Endothelial cell of umbilical vein (primary cell): ENCODE measurements around the gene VSX2. TPM values are rescaled to one million over a fixed set of nuclear protein-coding genes. Genes with fewer than 3 reads are reported as not detected.

Source experiments
- BruUV-seq: library from RNA; stranded (reverse); fragments of 400-500 nt; replicated peaks from 2 replicates; lab custom pipeline; 2021; lab: Mats Ljungman, UMichigan
- CTCF ChIA-PET: fragments of 300-600, 350-600 bp; sonication (Branson Sonifier 250); formaldehyde crosslinking; loops from one replicate; lab custom pipeline; 2021; ENCODE audit warnings: antibody characterized with exemption, inconsistent platforms; lab: Charles Lee
- POLR2A ChIA-PET: fragments of 300-600, 350-600 bp; sonication (Branson Sonifier 250); formaldehyde crosslinking; loops from one replicate; lab custom pipeline; 2021; ENCODE audit warnings: antibody characterized with exemption, inconsistent platforms; lab: Charles Lee
- DNase-seq: peaks from one replicate; pipeline ENCODE4 v3.0.0-alpha.2; 2011; ENCODE audit warnings: low read depth, low spot score
- FAIRE-seq: peaks from 2 replicates; lab custom pipeline; 2011; peaks lifted over from hg19 to GRCh38; lab: Jason Lieb, UNC
- H2AFZ ChIP-seq: 2 replicates; pipeline ENCODE4 v1.6.0; 2012; ENCODE audit warnings: low read depth, low read length, control low read depth, inconsistent platforms
- H3K27ac ChIP-seq: 2 replicates; pipeline ENCODE4 v1.5.1; 2011; ENCODE audit warnings: low read depth, mild to moderate bottlenecking, control low read depth, low read length, moderate library complexity; ENCODE audit not compliant: insufficient read depth
- H3K27me3 ChIP-seq, 2 experiments: 2 replicates each; pipeline versions ENCODE4 v1.6.0 to v1.6.1; 2011; ENCODE audit warnings: low read length in 2 of 2, mixed read lengths in 1 of 2; ENCODE audit not compliant: control insufficient read depth in 2 of 2, insufficient read depth in 2 of 2
- H3K36me3 ChIP-seq, 2 experiments: 2 replicates in 1 of 2; 3 replicates in 1 of 2; pipeline ENCODE4 v1.5.1; 2011; ENCODE audit warnings: low read length in 2 of 2, mild to moderate bottlenecking in 1 of 2, moderate library complexity in 1 of 2; ENCODE audit not compliant: control insufficient read depth in 2 of 2, insufficient read depth in 2 of 2; ENCODE audit errors: extremely low read depth in 1 of 2
- H3K4me1 ChIP-seq: 3 replicates; pipeline ENCODE4 v1.5.1; 2011; ENCODE audit warnings: mild to moderate bottlenecking, low read length; ENCODE audit not compliant: control insufficient read depth, insufficient read depth; ENCODE audit errors: extremely low read depth
- H3K4me2 ChIP-seq: 2 replicates; pipeline ENCODE4 v1.6.1; 2011; ENCODE audit warnings: low read length, control low read depth, mixed read lengths; ENCODE audit not compliant: insufficient read depth
- H3K4me3 ChIP-seq, 3 experiments: fragments of 200-600 bp in 1 of 3; sonication (generic), shearing (Covaris generic) in 1 of 3; replicated peaks in 1 of 3; 2 replicates each; pipeline ENCODE4 v1.5.1; 2011 to 2016; ENCODE audit warnings: control low read depth in 3 of 3, low read length in 3 of 3, mild to moderate bottlenecking in 2 of 3, inconsistent platforms in 1 of 3, low read depth in 1 of 3, moderate library complexity in 1 of 3; ENCODE audit not compliant: insufficient read depth in 1 of 3
- H3K79me2 ChIP-seq: 2 replicates; pipeline ENCODE4 v1.6.0; 2012; ENCODE audit warnings: low read length, inconsistent platforms; ENCODE audit not compliant: control insufficient read depth, insufficient read depth
- H3K9ac ChIP-seq: replicated peaks from 2 replicates; pipeline ENCODE3; 2011; ENCODE audit warnings: low read length, control low read depth; ENCODE audit not compliant: insufficient read depth; ENCODE audit errors: extremely low read depth
- H3K9me1 ChIP-seq: replicated peaks from 3 replicates; pipeline ENCODE4 v1.6.0; 2011; ENCODE audit warnings: mild to moderate bottlenecking, low read length; ENCODE audit not compliant: control insufficient read depth, insufficient read depth; ENCODE audit errors: extremely low read depth
- H3K9me3 ChIP-seq: replicated peaks from 2 replicates; pipeline ENCODE4 v1.5.1; 2012; ENCODE audit warnings: low read length, inconsistent platforms; ENCODE audit not compliant: control insufficient read depth, insufficient read depth
- H4K20me1 ChIP-seq: replicated peaks from 2 replicates; pipeline ENCODE3; 2011; ENCODE audit warnings: mild to moderate bottlenecking, low read length; ENCODE audit not compliant: control insufficient read depth, insufficient read depth; ENCODE audit errors: extremely low read depth
- EZH2 ChIP-seq: IDR thresholded peaks from 2 replicates; pipeline ENCODE4 v1.6.1; 2012; ENCODE audit warnings: borderline replicate concordance, low read depth, mild to moderate bottlenecking, moderate library complexity, low read length, inconsistent platforms; ENCODE audit not compliant: severe bottlenecking
- FOS ChIP-seq: IDR thresholded peaks from 2 replicates; pipeline ENCODE4 v1.6.1; 2011; ENCODE audit warnings: mild to moderate bottlenecking, low read length, moderate library complexity, borderline replicate concordance; ENCODE audit not compliant: insufficient read depth
- GATA2 ChIP-seq: IDR thresholded peaks from 2 replicates; pipeline ENCODE4 v1.7.0; 2011; ENCODE audit warnings: low read depth, mild to moderate bottlenecking, moderate library complexity, mixed read lengths, low read length; ENCODE audit not compliant: insufficient read length, insufficient read depth
- JUN ChIP-seq: IDR thresholded peaks from 2 replicates; pipeline ENCODE4 v1.6.1; 2011; ENCODE audit warnings: borderline replicate concordance, low read depth; ENCODE audit not compliant: insufficient read length, insufficient read depth
- MYC ChIP-seq: IDR thresholded peaks from one replicate; pipeline ENCODE4 v1.6.1; 2011; ENCODE audit warnings: mild to moderate bottlenecking, low read depth, low read length
- POLR2A ChIP-seq: IDR thresholded peaks from 2 replicates; pipeline ENCODE4 v1.6.1; 2012; ENCODE audit warnings: low read depth, mild to moderate bottlenecking, control low read depth, low read length
- dilution Hi-C: fragments of 300-500 bp; cut with MboI; formaldehyde crosslinking; loops from one replicate; pipeline ENCODE4 v1.15.0; 2019; ENCODE audit warnings: low sequenced_read_pairs; ENCODE audit not compliant: extremely low pct_ligation_motif_present
- intact Hi-C: fragments of 100-400 bp; cut with micrococcal nuclease; formaldehyde crosslinking; loops from one replicate; pipeline ENCODE4 v1.10.0; 2022
- polyA plus RNA-seq, 4 experiments: library from polyadenylated mRNA; depleted of rRNA in 3 of 4; stranded (reverse) in 3 of 4; unstranded in 1 of 4; fragments of >200 nt; gene quantifications; 2 replicates each; pipeline versions ENCODE4 v1.2.1 to v1.2.3, GENCODE V29; 2011 to 2012; ENCODE audit warnings: missing spikeins in 1 of 4
- total RNA-seq: library from RNA; stranded (reverse); gene quantifications from 2 replicates; pipeline ENCODE4 v1.2.3, GENCODE V29; 2021
- TF ChIP-seq, protein P1 (sequence below), 2 donors: IDR thresholded peaks; 1 replicate in 1 of 2; 2 replicates in 1 of 2; pipeline ENCODE4 v1.5.1; 2011; ENCODE audit warnings: low read length in 2 of 2, mild to moderate bottlenecking in 2 of 2, moderate library complexity in 2 of 2, control low read depth in 1 of 2, inconsistent platforms in 1 of 2, low read depth in 1 of 2; ENCODE audit not compliant: insufficient read depth in 1 of 2; ENCODE audit errors: extremely low read depth in 1 of 2

Gene VSX2
- total and polyA plus RNA-seq, 2 donors (not counting 3 experiments of a cell fraction or from before 2014, with no cell fraction given): not detected

DNA sequence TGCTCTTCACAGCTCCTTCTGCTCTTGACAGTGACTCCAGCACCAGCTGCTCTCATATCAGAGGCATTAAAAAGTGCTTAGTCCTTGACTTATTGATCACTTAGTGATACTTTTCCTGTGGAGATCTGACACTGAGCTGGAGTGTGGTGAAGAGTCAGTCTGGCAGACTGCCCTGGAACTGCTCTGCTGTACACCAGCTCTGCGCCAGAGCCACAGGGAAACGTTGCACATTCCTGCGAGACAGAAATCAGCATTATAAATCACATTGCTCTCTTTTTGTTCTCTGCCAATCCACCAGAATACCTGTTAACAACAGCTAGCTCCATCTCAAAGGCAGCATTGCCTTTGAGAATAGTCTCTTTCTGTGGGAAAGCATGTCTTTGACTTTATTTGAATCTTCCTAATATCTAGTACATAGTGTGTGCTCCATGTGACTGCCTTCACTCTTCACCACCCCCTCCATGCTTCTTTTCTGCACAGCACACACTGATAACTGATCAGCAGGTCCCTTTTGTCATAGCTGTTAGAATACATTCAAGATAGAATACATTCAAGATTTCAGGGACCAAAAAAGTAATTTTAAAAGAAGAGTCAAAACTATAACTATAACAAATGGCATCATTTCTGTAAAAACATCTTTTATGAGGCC, 48.2 kb upstream of the VSX2 start:
- FAIRE-seq (no peak), DNase-seq (no peak)
- Histone ChIP-seq H3K27ac (no peak overlapping the region), H3K4me2 (no peak overlapping the region), H3K4me3 (no peak overlapping the region), H3K36me3 (no peaks in the 10 kb centered on the region), H4K20me1 (no peaks in the 10 kb centered on the region), H3K4me1 (no peaks in the 10 kb centered on the region), H3K79me2 (no peaks in the 10 kb centered on the region), H3K9ac (no peak overlapping the region), H3K9me3 (no peaks in the 10 kb centered on the region), H3K27me3 (no peaks in the 10 kb centered on the region), H2AFZ (no peak overlapping the region), H3K9me1 (no peaks in the 10 kb centered on the region)
- ChIA-PET POLR2A (interaction anchor here (0.7 kb wide), 1 partner anchor 523 kb away, joined by 3 read pairs; no protein-coding TSS in a partner anchor), CTCF (interaction anchor here (1.0 to 2.2 kb wide), 2 partner anchors 8 kb away, joined by 3 to 7 read pairs; no protein-coding TSS in a partner anchor)
- intact Hi-C loops: no loop called here
- dilution Hi-C loops: no loop called here
- no peak for TF ChIP-seq FOS
- TF ChIP-seq, protein P1, sequence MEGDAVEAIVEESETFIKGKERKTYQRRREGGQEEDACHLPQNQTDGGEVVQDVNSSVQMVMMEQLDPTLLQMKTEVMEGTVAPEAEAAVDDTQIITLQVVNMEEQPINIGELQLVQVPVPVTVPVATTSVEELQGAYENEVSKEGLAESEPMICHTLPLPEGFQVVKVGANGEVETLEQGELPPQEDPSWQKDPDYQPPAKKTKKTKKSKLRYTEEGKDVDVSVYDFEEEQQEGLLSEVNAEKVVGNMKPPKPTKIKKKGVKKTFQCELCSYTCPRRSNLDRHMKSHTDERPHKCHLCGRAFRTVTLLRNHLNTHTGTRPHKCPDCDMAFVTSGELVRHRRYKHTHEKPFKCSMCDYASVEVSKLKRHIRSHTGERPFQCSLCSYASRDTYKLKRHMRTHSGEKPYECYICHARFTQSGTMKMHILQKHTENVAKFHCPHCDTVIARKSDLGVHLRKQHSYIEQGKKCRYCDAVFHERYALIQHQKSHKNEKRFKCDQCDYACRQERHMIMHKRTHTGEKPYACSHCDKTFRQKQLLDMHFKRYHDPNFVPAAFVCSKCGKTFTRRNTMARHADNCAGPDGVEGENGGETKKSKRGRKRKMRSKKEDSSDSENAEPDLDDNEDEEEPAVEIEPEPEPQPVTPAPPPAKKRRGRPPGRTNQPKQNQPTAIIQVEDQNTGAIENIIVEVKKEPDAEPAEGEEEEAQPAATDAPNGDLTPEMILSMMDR (IDR thresholded peaks at IDR 0.05; ENCODE audit: extremely low read depth in 1 of 2, insufficient read depth in 1 of 2, low read depth in 1 of 2, low read length in 2 of 2): no peak
- TF ChIP-seq POLR2A: no peak
- no peak for TF ChIP-seq MYC
- no peak for TF ChIP-seq EZH2
- TF ChIP-seq JUN: no peak
- no peak for TF ChIP-seq GATA2
- no TSS peak for BruUV-seq
